Measurements from ENCODE around the gene TMEFF1.

TMEFF1 gene

GRCh38 chr9:100554935-100555401, 82.0 kb downstream of the TMEFF1 start:
- Histone ChIP-seq H3K36me3 (ENCODE audit: insufficient read depth, low read length) (no peaks in the 10 kb centered on the region), H3K4me1 (ENCODE audit: insufficient read depth, low read length) (no peaks in the 10 kb centered on the region), H3K27me3 (ENCODE audit: control insufficient read depth in 1 of 2, insufficient read depth in 2 of 2, low read length in 2 of 2) (no peaks in the 10 kb centered on the region), H3K4me3 (ENCODE audit: low read depth in 1 of 2, low read length in 2 of 2) (no peak overlapping the region), H3K9ac (ENCODE audit: low read length) (no peak overlapping the region), H3K9me3 (ENCODE audit: low read length) (no peaks in the 10 kb centered on the region), H3K27ac (ENCODE audit: low read depth, low read length) (no peak overlapping the region)

- Histone ChIP-seq H3K4me3 (ENCODE audit: low read depth in 1 of 2, low read length in 2 of 2) (no peak overlapping the region), H3K36me3 (ENCODE audit: insufficient read depth, low read length) (no peaks in the 10 kb centered on the region), H3K9me3 (ENCODE audit: low read length) (no peaks in the 10 kb centered on the region), H3K27ac (ENCODE audit: low read depth, low read length) (no peak overlapping the region), H3K27me3 (ENCODE audit: control insufficient read depth in 1 of 2, insufficient read depth in 2 of 2, low read length in 2 of 2) (no peaks in the 10 kb centered on the region), H3K4me1 (ENCODE audit: insufficient read depth, low read length) (no peaks in the 10 kb centered on the region), H3K9ac (ENCODE audit: low read length) (no peak overlapping the region)
These were observed 82.5 kb downstream of the TMEFF1 start for GRCh38 chr9:100555471-100555870.

GRCh38 chr9:100557053-100557452, 84.1 kb downstream of the TMEFF1 start:
- Histone ChIP-seq H3K27me3 (ENCODE audit: control insufficient read depth in 1 of 2, insufficient read depth in 2 of 2, low read length in 2 of 2) (no peaks in the 10 kb centered on the region), H3K4me3 (ENCODE audit: low read depth in 1 of 2, low read length in 2 of 2) (no peak overlapping the region), H3K27ac (ENCODE audit: low read depth, low read length) (no peak overlapping the region), H3K4me1 (ENCODE audit: insufficient read depth, low read length) (no peaks in the 10 kb centered on the region), H3K9ac (ENCODE audit: low read length) (no peak overlapping the region), H3K36me3 (ENCODE audit: insufficient read depth, low read length) (no peaks in the 10 kb centered on the region), H3K9me3 (ENCODE audit: low read length) (no peaks in the 10 kb centered on the region)

- Histone ChIP-seq H3K27ac (ENCODE audit: low read depth, low read length) (no peak overlapping the region), H3K4me3 (ENCODE audit: low read depth in 1 of 2, low read length in 2 of 2) (no peak overlapping the region), H3K4me1 (ENCODE audit: insufficient read depth, low read length) (no peaks in the 10 kb centered on the region), H3K9ac (ENCODE audit: low read length) (no peak overlapping the region), H3K36me3 (ENCODE audit: insufficient read depth, low read length) (no peaks in the 10 kb centered on the region), H3K27me3 (ENCODE audit: control insufficient read depth in 1 of 2, insufficient read depth in 2 of 2, low read length in 2 of 2) (no peaks in the 10 kb centered on the region), H3K9me3 (ENCODE audit: low read length) (no peaks in the 10 kb centered on the region)
These were observed 88.3 kb downstream of the TMEFF1 start for GRCh38 chr9:100561256-100561655.

GRCh38 chr9:100567856-100568255, 94.9 kb downstream of the TMEFF1 start:
- H3K4me1 ChIP-seq (ENCODE audit: insufficient read depth, low read length), result no peaks in the 10 kb centered on the region
- no peak overlapping the region for H3K4me3 ChIP-seq (ENCODE audit: low read depth in 1 of 2, low read length in 2 of 2)
- H3K36me3 ChIP-seq (ENCODE audit: insufficient read depth, low read length), result no peaks in the 10 kb centered on the region
- no peaks in the 10 kb centered on the region for H3K27me3 ChIP-seq (ENCODE audit: control insufficient read depth in 1 of 2, insufficient read depth in 2 of 2, low read length in 2 of 2)
- no peak overlapping the region for H3K27ac ChIP-seq (ENCODE audit: low read depth, low read length)
- peaks cover 4% of the 10 kb centered on the region for H3K9me3 ChIP-seq (ENCODE audit: low read length)
- H3K9ac ChIP-seq (ENCODE audit: low read length), result no peak overlapping the region

- no peak overlapping the region for H3K4me3 ChIP-seq (ENCODE audit: low read depth in 1 of 2, low read length in 2 of 2)
- peaks cover 4% of the 10 kb centered on the region for H3K9me3 ChIP-seq (ENCODE audit: low read length)
- no peaks in the 10 kb centered on the region for H3K4me1 ChIP-seq (ENCODE audit: insufficient read depth, low read length)
- no peak overlapping the region for H3K27ac ChIP-seq (ENCODE audit: low read depth, low read length)
- no peak overlapping the region for H3K9ac ChIP-seq (ENCODE audit: low read length)
- no peaks in the 10 kb centered on the region for H3K27me3 ChIP-seq (ENCODE audit: control insufficient read depth in 1 of 2, insufficient read depth in 2 of 2, low read length in 2 of 2)
- peaks cover 4% of the 10 kb centered on the region for H3K36me3 ChIP-seq (ENCODE audit: insufficient read depth, low read length)
These were observed 100.8 kb downstream of the TMEFF1 start for GRCh38 chr9:100573655-100574260.

- H3K27me3 ChIP-seq (ENCODE audit: control insufficient read depth in 1 of 2, insufficient read depth in 2 of 2, low read length in 2 of 2), result no peaks in the 10 kb centered on the region
- no peaks in the 10 kb centered on the region for H3K9me3 ChIP-seq (ENCODE audit: low read length)
- H3K4me1 ChIP-seq (ENCODE audit: insufficient read depth, low read length), result no peaks in the 10 kb centered on the region
- no peak overlapping the region for H3K4me3 ChIP-seq (ENCODE audit: low read depth in 1 of 2, low read length in 2 of 2)
- peaks cover 4% of the 10 kb centered on the region for H3K36me3 ChIP-seq (ENCODE audit: insufficient read depth, low read length)
- H3K27ac ChIP-seq (ENCODE audit: low read depth, low read length), result no peak overlapping the region
- H3K9ac ChIP-seq (ENCODE audit: low read length), result no peak overlapping the region
These were observed 102.1 kb downstream of the TMEFF1 start for GRCh38 chr9:100575006-100575405.

GRCh38 chr9:100575765-100576386, 102.9 kb downstream of the TMEFF1 start:
- H3K9me3 ChIP-seq (ENCODE audit: low read length), result no peaks in the 10 kb centered on the region
- no peaks in the 10 kb centered on the region for H3K4me1 ChIP-seq (ENCODE audit: insufficient read depth, low read length)
- H3K27ac ChIP-seq (ENCODE audit: low read depth, low read length), result no peak overlapping the region
- no peak overlapping the region for H3K4me3 ChIP-seq (ENCODE audit: low read depth in 1 of 2, low read length in 2 of 2)
- peaks cover 4% of the 10 kb centered on the region for H3K36me3 ChIP-seq (ENCODE audit: insufficient read depth, low read length)
- no peak overlapping the region for H3K9ac ChIP-seq (ENCODE audit: low read length)
- no peaks in the 10 kb centered on the region for H3K27me3 ChIP-seq (ENCODE audit: control insufficient read depth in 1 of 2, insufficient read depth in 2 of 2, low read length in 2 of 2)

- H3K27me3 ChIP-seq (ENCODE audit: control insufficient read depth in 1 of 2, insufficient read depth in 2 of 2, low read length in 2 of 2), result no peaks in the 10 kb centered on the region
- H3K4me1 ChIP-seq (ENCODE audit: insufficient read depth, low read length), result no peaks in the 10 kb centered on the region
- no peak within 1 kb of the TSS for H3K4me3 ChIP-seq (ENCODE audit: low read depth in 1 of 2, low read length in 2 of 2)
- peaks cover 4% of the 10 kb centered on the region for H3K36me3 ChIP-seq (ENCODE audit: insufficient read depth, low read length)
- H3K27ac ChIP-seq (ENCODE audit: low read depth, low read length), result no peak within 1 kb of the TSS
- no peak within 1 kb of the TSS for H3K9ac ChIP-seq (ENCODE audit: low read length)
- H3K9me3 ChIP-seq (ENCODE audit: low read length), result no peaks in the 10 kb centered on the region
These were observed 105.0 kb downstream of the TMEFF1 start, which contains the start of gene CAVIN4 for GRCh38 chr9:100577776-100578448. Gene CAVIN4, plus strand, starts transcription at chr9:100578079. Its CDS starts 65 bp downstream, at chr9:100578144.

GRCh38 chr9:100578610-100579009, 105.7 kb downstream of the TMEFF1 start:
- Histone ChIP-seq H3K4me3 (ENCODE audit: low read depth in 1 of 2, low read length in 2 of 2) (no peak overlapping the region), H3K9me3 (ENCODE audit: low read length) (no peaks in the 10 kb centered on the region), H3K4me1 (ENCODE audit: insufficient read depth, low read length) (no peaks in the 10 kb centered on the region), H3K27me3 (ENCODE audit: control insufficient read depth in 1 of 2, insufficient read depth in 2 of 2, low read length in 2 of 2) (no peaks in the 10 kb centered on the region), H3K9ac (ENCODE audit: low read length) (no peak overlapping the region), H3K36me3 (ENCODE audit: insufficient read depth, low read length) (peaks cover 4% of the 10 kb centered on the region), H3K27ac (ENCODE audit: low read depth, low read length) (no peak overlapping the region)

GRCh38 chr9:100579665-100580064, 106.7 kb downstream of the TMEFF1 start:
- H3K4me1 ChIP-seq (ENCODE audit: insufficient read depth, low read length), result no peaks in the 10 kb centered on the region
- no peak overlapping the region for H3K9ac ChIP-seq (ENCODE audit: low read length)
- H3K27me3 ChIP-seq (ENCODE audit: control insufficient read depth in 1 of 2, insufficient read depth in 2 of 2, low read length in 2 of 2), result no peaks in the 10 kb centered on the region
- H3K4me3 ChIP-seq (ENCODE audit: low read depth in 1 of 2, low read length in 2 of 2), result no peak overlapping the region
- peaks cover 2% of the 10 kb centered on the region for H3K36me3 ChIP-seq (ENCODE audit: insufficient read depth, low read length)
- no peak overlapping the region for H3K27ac ChIP-seq (ENCODE audit: low read depth, low read length)
- no peaks in the 10 kb centered on the region for H3K9me3 ChIP-seq (ENCODE audit: low read length)
